GM12801 (cell line): Measurements from ENCODE around the gene NEURL3.

Experiments
- CTCF ChIP-seq: IDR thresholded peaks from one replicate; pipeline ENCODE4 v1.5.1; 2011; ENCODE audit warnings: control low read depth; ENCODE audit not compliant: insufficient read length; ENCODE audit errors: extremely low read depth

NEURL3 gene

DNA sequence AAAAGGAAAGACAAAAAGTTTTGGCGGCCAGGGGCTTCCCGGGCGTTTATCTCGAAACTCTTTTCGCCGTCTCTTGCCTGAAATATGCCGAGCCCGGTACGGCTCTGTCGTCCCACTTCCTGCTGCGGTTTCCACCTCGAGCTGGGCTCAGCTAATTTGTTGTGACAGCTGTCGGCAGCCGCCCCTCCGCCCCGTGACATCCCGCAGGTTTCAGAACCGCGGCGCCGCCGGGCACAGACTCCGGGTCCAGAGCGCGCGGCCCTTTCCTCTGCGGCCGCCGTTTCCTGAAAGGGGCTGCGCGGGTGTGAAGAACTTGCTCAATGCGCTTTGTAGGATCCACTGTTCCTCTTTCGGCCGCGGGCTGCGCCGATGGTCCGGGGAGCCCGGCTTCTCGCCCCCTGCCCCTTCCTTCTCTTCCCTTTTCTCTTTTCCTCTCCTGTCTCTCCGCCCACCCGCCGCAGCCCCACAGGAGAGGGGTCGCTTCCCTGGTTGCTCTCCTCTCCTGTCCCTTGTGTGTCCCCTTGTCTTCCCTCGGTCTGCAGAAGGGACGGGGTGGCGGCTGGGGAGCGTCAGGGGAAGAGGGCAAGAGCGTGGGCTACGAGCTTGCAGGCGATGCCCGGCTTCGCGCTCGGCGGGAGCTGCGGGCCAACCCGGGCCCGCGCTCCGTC, 32.0 kb upstream of the NEURL3 start:
- TF ChIP-seq CTCF: no peak

DNA sequence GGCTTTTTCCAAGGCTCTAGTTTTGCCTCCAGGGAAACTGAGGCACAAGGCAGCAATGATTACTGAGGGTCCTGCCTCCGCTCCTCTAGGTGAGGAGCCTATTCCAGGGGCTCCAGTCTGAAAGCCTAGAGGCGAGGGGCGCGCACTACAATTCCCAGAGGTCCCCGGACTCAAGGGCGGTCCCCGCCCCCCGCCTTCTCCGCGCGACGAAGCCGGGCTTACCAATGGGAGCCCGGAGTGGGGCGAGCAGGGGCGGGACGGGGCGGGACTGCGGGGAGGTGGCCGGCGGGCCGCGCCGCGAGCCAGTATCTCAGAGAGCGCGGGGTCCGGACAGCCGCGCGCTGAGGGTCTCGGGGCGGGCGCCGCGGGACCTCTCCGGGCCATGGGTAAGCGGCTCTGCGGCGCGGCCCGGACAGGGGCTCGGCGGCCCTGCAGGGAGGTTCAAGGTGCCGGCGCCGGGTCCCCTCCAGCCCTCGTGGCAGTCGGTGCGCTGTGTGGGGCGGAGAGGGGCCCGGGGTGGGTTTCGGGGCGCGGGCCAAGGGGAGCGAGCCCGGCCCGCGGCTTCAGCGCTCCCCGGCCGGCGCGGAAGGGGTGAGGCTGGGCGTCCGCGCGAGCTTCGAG, 31.4 kb upstream of the NEURL3 start, which contains the start of gene ARID5A:
Gene ARID5A, plus strand, starts transcription at position 308 of the 621 bp plus-strand sequence. Its CDS starts 75 bp downstream, at position 383.
- TF ChIP-seq CTCF: no peak

- no peak for TF ChIP-seq CTCF
Measured at GRCh38 chr2:96535331-96535730, 30.2 kb upstream of the NEURL3 start.

DNA sequence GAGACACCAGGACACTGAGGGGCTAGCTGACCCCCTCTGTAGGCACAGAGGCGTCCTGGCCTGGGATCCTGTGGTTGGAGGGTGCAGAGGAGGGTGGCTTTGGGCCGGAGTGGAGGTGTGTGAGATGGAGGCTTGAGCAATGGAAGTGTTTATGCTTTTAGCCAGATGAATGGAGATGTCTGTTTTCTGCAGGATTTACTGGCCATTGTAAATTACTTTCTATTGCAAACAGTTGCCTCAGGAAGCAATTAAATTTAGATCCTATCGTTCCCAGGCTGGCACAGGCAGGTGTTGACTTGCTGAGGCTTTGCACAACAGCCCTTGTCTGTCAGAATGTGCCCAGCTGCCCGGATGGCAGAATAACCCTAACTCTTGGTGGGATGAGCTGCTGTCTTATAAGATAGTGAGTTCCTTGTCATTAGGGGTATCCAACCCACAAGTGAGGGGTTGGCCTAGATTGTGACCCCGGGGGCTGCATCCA, 29.6 kb upstream of the NEURL3 start:
- TF ChIP-seq CTCF: no peak

GRCh38 chr2:96534141-96534540, 29.0 kb upstream of the NEURL3 start:
- no peak for TF ChIP-seq CTCF

DNA sequence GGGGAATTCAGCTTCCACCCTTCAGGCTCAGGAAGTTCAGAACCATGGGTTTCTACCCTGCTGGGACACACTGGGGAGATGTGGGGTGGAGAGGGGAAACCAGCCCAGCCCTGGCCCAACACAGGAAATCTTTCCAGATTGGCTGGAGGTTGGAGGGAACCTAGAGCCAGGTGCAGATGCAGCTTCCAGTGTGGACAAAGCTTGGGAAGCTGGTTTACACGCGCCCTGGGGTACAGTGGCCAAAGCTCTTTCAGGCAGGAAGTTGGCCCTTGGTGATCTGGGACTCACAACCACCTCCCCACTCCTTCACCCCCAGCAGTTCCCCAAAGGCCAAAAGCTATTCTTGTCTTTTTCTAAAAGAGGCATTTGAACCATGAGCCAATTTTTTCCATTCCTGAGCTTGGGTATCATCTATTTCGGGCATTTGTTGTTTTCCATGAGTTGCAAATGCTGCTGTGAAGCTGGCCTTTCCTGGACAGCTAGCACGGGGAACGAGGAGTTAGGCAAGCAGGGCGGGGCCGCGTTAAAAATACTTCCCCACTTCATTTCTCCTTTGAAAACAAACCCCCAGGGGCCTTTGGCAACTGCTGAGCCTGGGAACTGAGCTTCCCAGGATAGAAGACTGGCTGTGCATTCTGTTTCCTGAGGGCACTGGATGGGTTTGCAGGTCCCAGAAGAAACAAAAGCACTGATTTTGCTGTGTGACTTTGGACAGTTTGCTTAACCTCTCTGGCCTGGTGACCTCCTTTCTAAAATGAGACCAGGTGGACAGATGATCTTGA, 28.3 kb upstream of the NEURL3 start:
- no peak for TF ChIP-seq CTCF

DNA sequence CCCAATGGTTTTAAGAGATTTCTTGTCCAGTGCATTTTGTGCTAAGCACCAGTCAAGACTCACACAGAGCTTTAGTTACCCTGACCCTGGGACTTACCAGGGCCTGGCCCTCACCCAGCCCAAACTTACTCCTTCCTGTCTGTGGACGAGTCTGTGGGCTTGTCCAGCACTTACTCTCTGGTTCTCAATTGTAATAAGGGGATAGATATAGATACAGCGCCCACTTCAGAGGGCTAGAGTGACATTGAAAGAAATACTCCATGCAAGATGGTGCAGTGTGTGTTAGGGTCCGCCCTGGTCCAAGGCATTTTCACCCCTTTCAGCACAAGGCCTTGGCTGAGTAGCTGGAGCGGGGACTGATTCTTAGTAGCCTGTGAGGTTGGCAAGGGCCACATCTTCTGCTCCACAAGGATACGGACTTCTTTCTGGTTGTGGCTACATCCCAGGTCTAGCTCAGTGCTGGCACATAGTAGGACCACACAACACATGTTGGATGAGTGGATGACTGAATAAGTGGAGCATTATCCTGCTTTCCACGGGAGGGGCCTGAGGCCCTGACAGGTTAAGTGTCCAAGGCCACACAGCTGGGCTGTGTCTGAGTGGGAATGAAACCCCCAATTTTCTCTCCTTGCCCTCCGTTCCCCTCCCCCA, 27.6 kb upstream of the NEURL3 start:
- TF ChIP-seq CTCF: no peak
